Measurements from ENCODE around the gene TNRC6A.
"Not testable (repeated sequence)": the region's sequence is repeated elsewhere in the genome, so short reads cannot be mapped to it uniquely, and the experiment has no call there.

Gene TNRC6A

GRCh38 chr16:24696699-24697098 lies 32.8 kb upstream of the TNRC6A start:
- ChIA-PET CTCF (no interaction called here), POLR2A (no interaction called here)
- TF ChIP-seq ARNT (IDR thresholded peaks at IDR 0.05) = no peak
- TF ChIP-seq HDGF (IDR thresholded peaks at IDR 0.05; ENCODE audit: borderline replicate concordance) = no peak
- no peak for TF ChIP-seq SUZ12 (IDR thresholded peaks at IDR 0.05)
- no peak for TF ChIP-seq NFRKB (IDR thresholded peaks at IDR 0.05)
- no peak for TF ChIP-seq CTBP1 (IDR thresholded peaks at IDR 0.05; ENCODE audit: borderline replicate concordance)
- TF ChIP-seq L3MBTL2 (conservative IDR thresholded peaks at IDR 0.05) = no peak
- no peak for TF ChIP-seq SP1 (IDR thresholded peaks at IDR 0.05)
- no peak for TF ChIP-seq TARDBP (IDR thresholded peaks at IDR 0.05)
- no peak for TF ChIP-seq ELF4 (IDR thresholded peaks at IDR 0.05)
- TF ChIP-seq BHLHE40 (IDR thresholded peaks at IDR 0.05; ENCODE audit: borderline replicate concordance) = no peak
- TF ChIP-seq LEF1 (IDR thresholded peaks at IDR 0.05; ENCODE audit: borderline replicate concordance) = no peak
- no peak for TF ChIP-seq PKNOX1 (IDR thresholded peaks at IDR 0.05)
- TF ChIP-seq FOXK2 (IDR thresholded peaks at IDR 0.05) = no peak
- TF ChIP-seq FOXM1 (IDR thresholded peaks at IDR 0.05; ENCODE audit: borderline replicate concordance) = no peak
- no peak for TF ChIP-seq FOXA1 (IDR thresholded peaks at IDR 0.05)
- TF ChIP-seq ZNF384 (IDR thresholded peaks at IDR 0.05) = no peak
- DNase-seq (ENCODE audit: extremely low spot score) = no peak

DNA sequence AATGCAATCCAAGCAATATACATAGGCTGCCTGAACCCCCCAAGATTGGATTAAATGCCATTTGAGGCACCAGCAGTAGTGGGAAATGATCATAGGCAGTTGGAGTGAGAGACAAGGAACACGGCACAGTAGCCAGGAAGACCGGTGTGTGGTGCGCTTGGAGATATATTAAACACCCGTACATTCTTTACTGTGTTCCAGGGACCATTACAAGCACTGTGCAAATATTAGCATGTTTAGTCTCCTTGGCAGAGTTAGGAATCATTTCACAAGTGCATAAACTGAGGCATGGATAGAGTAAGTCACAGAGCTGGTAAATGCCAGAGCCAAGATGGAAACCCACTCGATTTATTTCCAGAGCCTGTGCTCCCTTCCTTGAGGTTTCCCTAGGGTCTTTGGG lies 31.1 kb upstream of the TNRC6A start:
- ChIA-PET POLR2A (no interaction called here), CTCF (no interaction called here)
- DNase-seq (ENCODE audit: extremely low spot score) = no peak
- no peak for TF ChIP-seq ZNF384 (IDR thresholded peaks at IDR 0.05)
- no peak for TF ChIP-seq LEF1 (IDR thresholded peaks at IDR 0.05; ENCODE audit: borderline replicate concordance)
- no peak for TF ChIP-seq TARDBP (IDR thresholded peaks at IDR 0.05)
- TF ChIP-seq L3MBTL2 (conservative IDR thresholded peaks at IDR 0.05) = no peak
- no peak for TF ChIP-seq FOXA1 (IDR thresholded peaks at IDR 0.05)
- no peak for TF ChIP-seq ELF4 (IDR thresholded peaks at IDR 0.05)
- TF ChIP-seq FOXK2 (IDR thresholded peaks at IDR 0.05) = no peak
- TF ChIP-seq ARNT (IDR thresholded peaks at IDR 0.05) = no peak
- no peak for TF ChIP-seq FOXM1 (IDR thresholded peaks at IDR 0.05; ENCODE audit: borderline replicate concordance)
- no peak for TF ChIP-seq BHLHE40 (IDR thresholded peaks at IDR 0.05; ENCODE audit: borderline replicate concordance)
- no peak for TF ChIP-seq HDGF (IDR thresholded peaks at IDR 0.05; ENCODE audit: borderline replicate concordance)
- no peak for TF ChIP-seq SP1 (IDR thresholded peaks at IDR 0.05)
- TF ChIP-seq SUZ12 (IDR thresholded peaks at IDR 0.05) = no peak
- TF ChIP-seq PKNOX1 (IDR thresholded peaks at IDR 0.05) = no peak
- no peak for TF ChIP-seq NFRKB (IDR thresholded peaks at IDR 0.05)
- TF ChIP-seq CTBP1 (IDR thresholded peaks at IDR 0.05; ENCODE audit: borderline replicate concordance) = no peak

DNA sequence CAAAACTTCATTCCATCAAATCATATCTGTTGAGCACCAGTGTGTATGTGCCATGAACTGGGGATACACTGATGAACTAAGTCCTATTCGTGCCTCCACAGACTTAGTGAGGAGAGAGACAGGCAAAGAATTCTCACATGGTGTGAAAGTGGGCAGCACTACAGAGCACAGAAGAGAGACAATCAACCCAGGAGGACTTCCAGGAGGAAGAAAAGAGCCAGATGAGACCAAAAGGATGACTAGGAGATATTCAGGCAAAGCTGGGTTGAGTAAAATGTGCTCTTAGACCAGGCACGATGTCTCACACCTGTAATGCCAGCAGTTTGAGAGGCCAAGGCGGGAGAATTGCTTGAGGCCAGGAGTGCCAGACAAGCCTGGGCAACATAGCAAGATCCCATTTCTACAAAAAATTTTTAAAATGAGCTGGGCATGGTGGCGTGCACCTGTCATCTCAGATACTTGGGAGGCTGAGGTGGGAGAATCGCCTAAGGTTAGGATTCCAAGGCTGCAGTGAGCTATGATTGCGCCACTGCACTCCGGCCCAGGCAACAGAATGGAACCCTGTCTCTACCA lies 30.2 kb upstream of the TNRC6A start:
- no peak for TF ChIP-seq SP1 (IDR thresholded peaks at IDR 0.05)
- TF ChIP-seq HDGF (IDR thresholded peaks at IDR 0.05; ENCODE audit: borderline replicate concordance) = no peak
- no peak for TF ChIP-seq TARDBP (IDR thresholded peaks at IDR 0.05)
- no peak for TF ChIP-seq NFRKB (IDR thresholded peaks at IDR 0.05)
- CTCF ChIA-PET = interaction anchor here (0.6 to 1.3 kb wide), 2 partner anchors 67 to 194 kb away, joined by 4 to 5 read pairs; no protein-coding TSS in a partner anchor
- no peak for DNase-seq (ENCODE audit: extremely low spot score)
- POLR2A ChIA-PET = no interaction called here

- POLR2A ChIA-PET = no interaction called here
- TF ChIP-seq SP1 (IDR thresholded peaks at IDR 0.05) = no peak
- DNase-seq (ENCODE audit: extremely low spot score) = peak; percentile 18
- CTCF ChIA-PET = no interaction called here
These were observed 28.7 kb upstream of the TNRC6A start for GRCh38 chr16:24700549-24701392.

- CTCF ChIA-PET = no interaction called here
- no peak for DNase-seq (ENCODE audit: extremely low spot score)
- POLR2A ChIA-PET = no interaction called here
- no peak for TF ChIP-seq NFRKB (IDR thresholded peaks at IDR 0.05)
- no peak for TF ChIP-seq FOXM1 (IDR thresholded peaks at IDR 0.05; ENCODE audit: borderline replicate concordance)
- TF ChIP-seq ELF4 (IDR thresholded peaks at IDR 0.05) = no peak
- TF ChIP-seq LEF1 (IDR thresholded peaks at IDR 0.05; ENCODE audit: borderline replicate concordance) = no peak
- no peak for TF ChIP-seq PKNOX1 (IDR thresholded peaks at IDR 0.05)
- TF ChIP-seq HDGF (IDR thresholded peaks at IDR 0.05; ENCODE audit: borderline replicate concordance) = no peak
- no peak for TF ChIP-seq SUZ12 (IDR thresholded peaks at IDR 0.05)
- TF ChIP-seq L3MBTL2 (conservative IDR thresholded peaks at IDR 0.05) = no peak
- TF ChIP-seq ZNF384 (IDR thresholded peaks at IDR 0.05) = no peak
- TF ChIP-seq SP1 (IDR thresholded peaks at IDR 0.05) = no peak
- no peak for TF ChIP-seq FOXK2 (IDR thresholded peaks at IDR 0.05)
- no peak for TF ChIP-seq FOXA1 (IDR thresholded peaks at IDR 0.05)
- no peak for TF ChIP-seq CTBP1 (IDR thresholded peaks at IDR 0.05; ENCODE audit: borderline replicate concordance)
- no peak for TF ChIP-seq TARDBP (IDR thresholded peaks at IDR 0.05)
- no peak for TF ChIP-seq ARNT (IDR thresholded peaks at IDR 0.05)
- no peak for TF ChIP-seq BHLHE40 (IDR thresholded peaks at IDR 0.05; ENCODE audit: borderline replicate concordance)
These were observed 27.9 kb upstream of the TNRC6A start for GRCh38 chr16:24701521-24701951.

GRCh38 chr16:24707760-24708159 lies 21.7 kb upstream of the TNRC6A start:
- CTCF ChIA-PET = interaction anchor here (0.6 kb wide), 1 partner anchor 180 kb away, joined by 6 read pairs; no protein-coding TSS in a partner anchor
- POLR2A ChIA-PET = interaction anchor here (0.6 kb wide), 1 partner anchor 12 kb away, joined by 3 read pairs; no protein-coding TSS in a partner anchor
- not testable (repeated sequence) for DNase-seq (ENCODE audit: extremely low spot score)
